ENCODE results near the gene KIRREL3.

GRCh38 chr11:126415669-126416420 is 584.7 kb downstream of the KIRREL3 start:
- TF ChIP-seq POLR2A (IDR thresholded peaks at IDR 0.05) (no peak), CTCF (IDR thresholded peaks at IDR 0.05 in 8 of 11, conservative IDR thresholded peaks at IDR 0.05 in 3 of 11) (no peak)
